Stimulated activated memory B cell treated with anti-CD40 and anti-IgM and Interleukin-4, amounts not matched to agents 10 μg/mL and 1 μg/mL and 100 μg/mL, for 72 hours (primary cell): ENCODE data around the gene SPATA20.

ENCODE experiments used
- ATAC-seq: fragments of 150-1000 bp; cut with Tn5 transposase; 2 replicates; pipeline ENCODE4 v1.10.0; 2021
- H3K27ac Mint-ChIP-seq: one replicate; pipeline ENCODE4 v1.8.0; 2022; ENCODE audit warnings: mild to moderate bottlenecking, mixed read lengths
- H3K27me3 Mint-ChIP-seq: one replicate; pipeline ENCODE4 v1.8.0; 2022; ENCODE audit warnings: mixed read lengths
- H3K36me3 Mint-ChIP-seq: one replicate; pipeline ENCODE4 v1.8.0; 2022; ENCODE audit warnings: mixed read lengths
- H3K4me1 Mint-ChIP-seq: one replicate; pipeline ENCODE4 v1.8.0; 2022; ENCODE audit warnings: mixed read lengths
- H3K4me3 Mint-ChIP-seq: one replicate; pipeline ENCODE4 v1.8.0; 2022; ENCODE audit warnings: mild to moderate bottlenecking, moderate library complexity, mixed read lengths
- H3K9me3 Mint-ChIP-seq: one replicate; pipeline ENCODE4 v1.8.0; 2022; ENCODE audit warnings: mixed read lengths

The SPATA20 gene

DNA sequence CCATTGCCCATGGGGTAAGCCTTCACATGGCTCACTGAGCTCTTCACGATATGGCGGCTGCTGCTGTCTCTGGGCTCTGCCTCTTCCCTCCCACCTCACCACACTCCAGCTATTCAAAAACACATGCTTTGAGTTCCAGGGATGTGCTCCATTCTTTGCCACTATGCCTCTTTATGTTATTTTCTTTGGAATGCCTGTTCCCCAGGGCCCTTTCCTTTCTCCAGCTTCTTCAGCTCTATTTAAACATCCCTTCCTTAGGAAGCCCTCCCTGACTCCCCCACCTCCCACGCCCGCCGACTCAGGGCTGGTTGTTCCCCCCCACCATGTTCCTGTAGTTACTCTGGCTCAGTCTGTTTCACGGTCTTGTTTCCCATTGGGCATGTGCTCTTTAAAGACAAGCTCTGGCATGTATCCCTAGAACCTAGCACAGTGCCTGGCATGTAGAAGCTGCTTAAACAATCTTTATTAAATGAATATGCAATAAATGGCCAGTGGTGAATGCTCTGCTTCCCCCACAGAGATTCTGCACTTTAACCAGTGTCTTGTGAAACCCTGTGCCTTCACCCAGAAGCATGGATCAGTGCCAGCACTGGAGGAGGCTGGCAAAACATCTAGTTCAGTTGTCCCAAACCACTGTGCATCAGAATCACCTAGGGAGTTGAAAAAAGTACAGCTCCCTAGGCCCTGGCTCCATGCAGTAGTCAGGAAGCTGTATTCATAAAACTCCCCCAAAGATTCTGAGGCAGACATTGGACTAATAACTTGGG is 31.9 kb upstream of the SPATA20 start:
- H3K27ac Mint-ChIP-seq = no peak overlapping the region
- H3K27me3 Mint-ChIP-seq = peaks cover 17% of the 10 kb centered on the region
- ATAC-seq = no peak
- no peak overlapping the region for H3K4me3 Mint-ChIP-seq
- H3K9me3 Mint-ChIP-seq = no peaks in the 10 kb centered on the region
- H3K36me3 Mint-ChIP-seq = no peaks in the 10 kb centered on the region
- peaks cover 11% of the 10 kb centered on the region for H3K4me1 Mint-ChIP-seq

DNA sequence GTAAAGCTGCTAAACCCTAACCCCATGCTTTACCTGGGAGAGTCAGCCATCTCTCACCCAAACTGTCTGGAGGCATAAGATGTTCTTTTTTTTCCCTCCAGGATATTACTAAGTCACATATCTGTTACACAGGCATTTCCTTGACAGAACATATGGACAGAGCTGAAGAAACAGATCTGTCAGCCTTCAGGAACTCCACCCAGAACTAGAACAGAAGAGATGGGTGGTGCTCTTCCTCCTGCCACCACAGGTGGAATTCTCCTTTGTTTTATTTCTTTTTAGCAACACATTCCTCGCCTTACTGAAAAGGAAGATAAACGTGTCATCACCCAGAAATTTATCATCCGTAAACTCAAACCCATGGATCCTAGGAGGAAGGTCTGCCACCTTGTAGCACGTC is 30.0 kb upstream of the SPATA20 start:
- Mint-ChIP-seq H3K27ac (no peak overlapping the region), H3K36me3 (no peaks in the 10 kb centered on the region), H3K4me3 (no peak overlapping the region), H3K4me1 (peaks cover under 1% of the 10 kb centered on the region), H3K9me3 (no peaks in the 10 kb centered on the region), H3K27me3 (peaks cover 8% of the 10 kb centered on the region)
- no peak for ATAC-seq

DNA sequence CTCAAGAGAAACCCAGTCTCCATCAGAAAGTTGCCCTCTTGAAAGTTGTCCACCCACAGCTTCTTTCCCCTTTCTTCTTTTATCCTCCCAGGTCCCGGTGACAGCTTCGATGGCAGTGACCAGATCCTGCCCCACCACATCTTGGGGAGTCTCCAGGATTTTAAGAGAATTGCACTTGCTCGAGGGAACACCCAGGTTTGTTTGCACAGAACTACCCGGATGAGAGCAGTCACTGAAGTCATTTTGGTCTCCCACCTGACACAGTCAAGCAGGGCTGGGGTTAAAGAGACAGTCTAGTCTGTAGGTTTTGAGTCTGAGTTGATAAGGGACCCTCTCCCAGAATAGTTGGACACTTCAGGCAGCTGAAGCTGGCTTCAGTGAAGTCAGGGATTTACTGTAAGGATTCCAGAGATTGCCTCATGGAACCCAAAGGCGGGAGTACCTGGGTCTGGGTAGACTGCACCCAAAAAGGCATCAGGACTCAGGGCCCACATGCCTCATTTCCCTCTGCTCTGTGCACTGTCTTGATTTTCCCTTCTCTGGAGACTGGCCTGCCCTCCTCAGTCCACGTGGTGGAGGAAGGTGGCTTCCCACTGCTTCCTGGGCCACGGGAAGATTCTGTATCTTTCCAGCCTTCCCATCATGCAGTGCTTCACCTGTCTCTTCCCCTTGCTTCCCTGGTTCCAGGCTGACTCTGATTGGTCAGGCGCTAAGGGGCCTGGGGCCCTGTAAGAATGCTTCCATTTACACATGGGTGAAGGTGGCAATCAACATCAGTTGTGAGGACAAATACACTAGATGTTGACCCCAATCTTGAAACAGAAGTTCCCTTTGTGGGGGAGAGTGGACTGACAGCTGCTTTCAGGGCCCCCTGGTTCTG is 29.2 kb upstream of the SPATA20 start:
- Mint-ChIP-seq H3K4me3 (no peak overlapping the region), H3K27me3 (peaks cover under 1% of the 10 kb centered on the region), H3K4me1 (no peaks in the 10 kb centered on the region), H3K9me3 (no peaks in the 10 kb centered on the region), H3K36me3 (no peaks in the 10 kb centered on the region), H3K27ac (no peak overlapping the region)
- no peak for ATAC-seq

DNA sequence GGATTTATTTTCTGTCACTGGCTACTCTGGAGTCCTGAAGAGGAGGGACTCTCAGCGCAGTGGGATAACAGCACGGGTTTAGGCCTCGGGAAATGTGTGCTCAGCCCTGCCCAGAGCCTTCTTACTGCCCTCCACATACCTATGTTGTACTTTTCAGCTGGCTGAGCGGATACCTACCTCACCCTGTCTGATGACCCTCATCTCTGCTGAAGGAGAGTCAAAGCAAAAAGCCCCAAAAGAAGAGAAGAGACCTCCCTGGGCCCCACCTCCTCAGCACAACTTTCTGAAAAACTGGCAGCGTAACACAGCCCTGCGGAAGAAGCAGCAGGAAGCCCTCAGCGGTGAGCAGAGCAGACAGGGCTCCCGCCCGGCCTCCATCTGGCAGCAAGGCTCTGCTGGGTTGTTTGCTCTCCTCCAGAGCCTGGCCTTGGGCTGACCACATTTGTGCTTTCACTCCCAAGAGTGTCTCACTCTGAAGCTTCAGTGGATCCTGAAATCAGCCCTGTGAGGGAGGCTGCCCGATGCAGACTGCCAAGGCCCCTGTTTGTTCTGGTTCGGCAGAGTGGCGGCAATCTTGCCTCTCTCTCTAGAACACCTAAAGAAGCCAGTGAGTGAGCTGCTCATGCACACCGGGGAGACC is 28.5 kb upstream of the SPATA20 start:
- ATAC-seq = no peak
- Mint-ChIP-seq H3K9me3 (no peaks in the 10 kb centered on the region), H3K4me3 (no peak overlapping the region), H3K27me3 (no peaks in the 10 kb centered on the region), H3K27ac (no peak overlapping the region), H3K36me3 (no peaks in the 10 kb centered on the region), H3K4me1 (no peaks in the 10 kb centered on the region)

DNA sequence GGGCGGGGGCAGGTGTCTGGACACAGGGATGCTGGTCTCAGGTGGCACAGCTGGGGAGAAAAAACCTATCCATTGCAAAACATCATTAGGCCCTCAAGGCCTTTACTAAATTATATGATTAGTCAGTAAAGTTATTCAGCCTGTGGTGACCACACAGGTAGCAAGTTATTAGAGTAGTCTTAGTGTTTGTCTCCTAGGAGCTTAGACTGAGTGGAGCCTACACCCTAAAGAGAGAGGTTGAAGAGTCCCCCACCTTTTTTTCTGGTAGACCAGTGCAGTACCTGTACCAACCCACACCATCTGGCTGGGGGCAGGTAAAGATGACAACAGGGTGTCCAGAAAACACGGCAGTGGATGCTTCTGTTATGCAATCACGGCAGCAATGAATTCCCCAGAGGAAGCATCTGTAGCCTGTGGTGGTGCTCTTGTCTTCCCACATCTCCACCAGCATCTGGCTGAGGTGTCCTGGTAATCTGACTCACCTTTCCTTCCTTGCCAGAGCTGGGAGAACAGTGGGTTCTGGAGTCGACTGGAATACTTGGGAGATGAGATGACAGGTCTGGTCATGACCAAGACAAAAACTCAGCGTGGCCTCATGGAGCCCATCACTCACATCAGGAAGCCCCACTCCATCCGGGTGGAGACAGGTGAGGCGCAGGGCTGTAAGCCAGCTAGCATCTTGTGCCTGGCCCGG is 27.7 kb upstream of the SPATA20 start:
- H3K9me3 Mint-ChIP-seq = no peaks in the 10 kb centered on the region
- H3K27me3 Mint-ChIP-seq = no peaks in the 10 kb centered on the region
- H3K27ac Mint-ChIP-seq = no peak overlapping the region
- H3K4me3 Mint-ChIP-seq = no peak overlapping the region
- ATAC-seq = no peak
- H3K36me3 Mint-ChIP-seq = no peaks in the 10 kb centered on the region
- no peaks in the 10 kb centered on the region for H3K4me1 Mint-ChIP-seq

DNA sequence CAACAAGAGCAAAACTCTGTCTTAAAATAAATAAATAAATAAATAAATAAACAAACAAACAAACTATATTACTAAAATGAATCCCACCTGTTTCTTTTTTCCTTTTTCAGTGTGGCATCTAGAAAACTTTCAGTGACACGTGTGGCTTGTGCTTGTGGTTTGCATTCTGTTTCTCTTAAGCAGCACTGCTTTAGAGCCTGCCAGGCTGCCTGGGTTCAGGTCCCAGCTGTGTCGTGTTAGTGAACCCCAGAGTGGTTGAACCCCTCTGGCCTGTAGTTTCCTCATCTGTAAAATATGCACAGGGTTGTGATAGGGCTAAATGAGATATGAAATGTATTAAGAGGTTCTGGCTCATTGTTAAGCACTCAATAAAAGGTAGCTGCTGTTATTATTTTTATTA is 26.5 kb upstream of the SPATA20 start:
- Mint-ChIP-seq H3K27ac (no peak overlapping the region), H3K36me3 (no peaks in the 10 kb centered on the region), H3K27me3 (no peaks in the 10 kb centered on the region), H3K4me3 (no peak overlapping the region), H3K9me3 (no peaks in the 10 kb centered on the region), H3K4me1 (no peaks in the 10 kb centered on the region)
- no peak for ATAC-seq

DNA sequence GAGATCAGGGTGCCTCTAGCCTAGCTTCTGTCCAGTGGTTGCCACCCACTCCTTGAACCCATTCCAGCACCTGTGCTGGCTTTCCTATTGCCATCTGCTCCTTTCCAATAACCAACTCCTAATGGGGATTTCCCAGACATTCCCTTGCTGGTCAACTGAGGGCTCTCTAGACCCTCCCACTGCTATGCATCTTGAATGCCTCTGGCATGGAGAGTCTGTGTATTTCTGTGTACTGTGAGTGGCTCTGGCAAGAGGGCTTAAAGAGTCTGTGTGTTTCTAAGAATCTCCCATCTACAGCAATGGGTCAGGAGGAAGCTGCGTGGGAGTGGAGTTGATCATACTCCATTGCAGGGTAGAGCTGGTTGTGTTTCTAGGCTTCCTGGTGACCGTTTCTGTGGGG is 25.5 kb upstream of the SPATA20 start:
- H3K27me3 Mint-ChIP-seq = no peaks in the 10 kb centered on the region
- H3K4me3 Mint-ChIP-seq = no peak overlapping the region
- no peaks in the 10 kb centered on the region for H3K36me3 Mint-ChIP-seq
- H3K9me3 Mint-ChIP-seq = no peaks in the 10 kb centered on the region
- no peak for ATAC-seq
- H3K4me1 Mint-ChIP-seq = no peaks in the 10 kb centered on the region
- H3K27ac Mint-ChIP-seq = no peak overlapping the region

DNA sequence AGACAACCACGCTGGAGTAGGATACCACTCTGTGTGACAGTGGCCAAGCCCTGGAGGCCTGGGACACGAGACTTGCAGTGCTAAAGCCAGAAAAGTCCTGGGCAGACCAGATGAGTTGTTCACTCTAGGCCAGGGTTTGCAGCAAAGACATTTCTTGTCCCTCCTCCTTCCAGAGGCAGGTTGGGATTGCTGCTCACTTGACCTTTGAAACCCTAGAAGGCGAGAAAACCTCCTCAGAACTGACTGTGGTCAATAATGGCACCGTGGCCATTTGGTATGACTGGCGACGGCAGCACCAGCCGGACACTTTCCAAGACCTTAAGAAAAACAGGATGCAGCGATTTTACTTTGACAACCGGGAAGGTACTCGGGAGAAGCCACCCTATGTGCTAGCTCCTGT is 24.2 kb upstream of the SPATA20 start:
- Mint-ChIP-seq H3K4me1 (no peaks in the 10 kb centered on the region), H3K27me3 (peaks cover 2% of the 10 kb centered on the region), H3K4me3 (no peak overlapping the region)

DNA sequence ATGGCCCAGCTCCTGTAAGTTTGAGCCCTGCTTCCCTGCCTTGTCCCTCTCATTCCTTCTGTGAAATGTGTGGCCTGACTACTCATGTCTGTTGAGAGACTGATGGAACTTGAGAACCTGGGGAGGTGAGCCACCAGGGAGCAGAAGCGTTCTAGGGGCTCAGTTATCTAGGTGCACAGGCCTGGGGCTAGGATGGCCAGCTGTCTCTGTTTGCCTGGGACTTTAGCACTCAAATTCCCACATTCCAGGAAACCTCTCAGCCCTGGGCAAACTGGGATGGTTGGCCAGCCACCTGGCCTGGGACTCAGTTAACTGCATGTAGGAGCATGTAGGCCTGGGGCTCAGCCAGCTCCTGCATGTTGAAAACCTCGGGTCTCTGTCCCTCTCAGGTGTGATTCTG is 23.8 kb upstream of the SPATA20 start:
- Mint-ChIP-seq H3K36me3 (no peaks in the 10 kb centered on the region), H3K4me1 (no peaks in the 10 kb centered on the region), H3K9me3 (no peaks in the 10 kb centered on the region), H3K27ac (no peak overlapping the region), H3K27me3 (peaks cover 6% of the 10 kb centered on the region), H3K4me3 (no peak overlapping the region)
- no peak for ATAC-seq

More for the DNA sequence above, 24.2 kb upstream of the SPATA20 start:
- Mint-ChIP-seq H3K36me3 (no peaks in the 10 kb centered on the region), H3K9me3 (no peaks in the 10 kb centered on the region), H3K27ac (no peak overlapping the region)
- no peak for ATAC-seq

DNA sequence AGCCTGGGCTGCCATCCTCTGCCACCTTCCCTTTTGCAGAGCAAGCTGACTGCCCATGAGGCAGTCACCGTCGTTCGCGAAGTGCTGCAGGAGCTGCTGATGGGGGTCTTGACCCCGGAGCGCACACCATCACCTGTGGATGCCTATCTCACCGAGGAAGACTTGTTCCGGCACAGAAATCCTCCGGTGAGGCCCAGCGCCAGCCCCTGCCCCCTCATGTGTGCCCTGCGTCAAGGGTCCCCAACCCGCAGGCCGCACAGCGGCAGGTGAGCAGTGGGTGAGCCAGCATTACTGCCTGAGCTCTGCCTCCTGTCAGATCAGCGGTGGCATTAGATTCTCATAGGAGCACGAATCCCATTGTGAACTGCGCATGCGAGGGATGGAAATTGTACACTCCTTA is 22.1 kb upstream of the SPATA20 start:
- H3K4me3 Mint-ChIP-seq = no peak overlapping the region
- ATAC-seq = no peak
- no peaks in the 10 kb centered on the region for H3K9me3 Mint-ChIP-seq
- no peaks in the 10 kb centered on the region for H3K36me3 Mint-ChIP-seq
- no peaks in the 10 kb centered on the region for H3K4me1 Mint-ChIP-seq
- peaks cover 22% of the 10 kb centered on the region for H3K27me3 Mint-ChIP-seq
- no peak overlapping the region for H3K27ac Mint-ChIP-seq

DNA sequence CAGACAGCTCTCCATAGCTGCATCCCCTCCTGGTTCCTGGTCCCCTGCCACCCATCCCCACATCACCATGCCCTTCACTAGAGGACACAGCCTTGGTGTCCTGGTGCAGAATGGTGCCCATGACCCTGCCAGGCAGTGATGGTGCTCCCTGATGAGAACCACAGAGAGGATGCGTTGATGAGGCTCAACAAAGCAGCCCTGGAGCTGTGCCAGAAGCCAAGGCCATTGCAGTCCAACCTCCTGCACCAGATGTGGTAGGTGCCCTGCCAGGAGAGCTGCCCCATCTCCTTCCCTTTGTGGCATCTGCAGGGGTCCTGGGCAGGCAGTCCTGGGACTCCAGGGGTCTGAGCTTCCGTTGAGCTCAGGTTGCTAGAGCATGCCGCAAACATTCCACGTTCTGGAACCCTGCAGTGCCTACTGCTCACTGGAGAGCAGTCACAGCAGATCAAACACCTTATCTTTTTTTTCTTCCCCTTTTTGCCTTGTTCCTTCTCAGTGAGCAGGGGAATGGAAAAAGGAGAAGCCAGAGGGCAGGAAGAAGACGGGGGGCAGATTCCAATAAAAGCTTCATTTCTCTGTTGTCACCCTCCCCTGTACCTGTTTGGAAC is 19.7 kb upstream of the SPATA20 start:
- Mint-ChIP-seq H3K9me3 (no peaks in the 10 kb centered on the region), H3K4me1 (no peaks in the 10 kb centered on the region), H3K36me3 (no peaks in the 10 kb centered on the region), H3K27me3 (peaks cover 45% of the 10 kb centered on the region), H3K27ac (no peak overlapping the region), H3K4me3 (no peak overlapping the region)
- ATAC-seq = no peak

DNA sequence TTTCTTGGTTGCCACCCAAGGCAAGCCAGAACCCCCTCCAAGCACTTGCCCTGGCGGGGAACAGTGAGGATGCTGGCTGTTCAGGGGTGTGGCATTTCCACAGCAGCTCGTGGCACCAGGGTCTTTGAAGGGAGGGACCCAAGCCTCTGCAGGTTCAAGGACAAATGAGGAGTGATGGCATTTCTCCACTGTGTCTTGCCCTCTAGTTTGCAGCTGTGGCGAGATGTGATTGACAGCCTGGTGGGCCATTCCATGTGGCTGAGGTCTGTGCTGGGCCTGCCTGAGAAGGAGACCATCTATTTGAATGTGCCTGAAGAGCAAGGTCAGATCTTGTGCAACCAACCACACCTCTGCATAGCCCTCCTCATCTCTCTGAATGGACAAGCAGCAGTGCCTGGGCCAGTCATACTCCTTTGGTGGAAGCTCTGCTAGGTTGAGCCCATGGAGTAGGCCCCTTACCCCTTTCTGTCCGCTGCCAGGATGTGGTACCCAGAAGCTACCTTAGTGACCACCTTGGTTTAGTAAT is 19.0 kb upstream of the SPATA20 start:
- no peak overlapping the region for H3K4me3 Mint-ChIP-seq
- no peaks in the 10 kb centered on the region for H3K9me3 Mint-ChIP-seq
- no peak for ATAC-seq
- peaks cover 53% of the 10 kb centered on the region for H3K27me3 Mint-ChIP-seq
- no peaks in the 10 kb centered on the region for H3K4me1 Mint-ChIP-seq
- H3K36me3 Mint-ChIP-seq = no peaks in the 10 kb centered on the region
- no peak overlapping the region for H3K27ac Mint-ChIP-seq

DNA sequence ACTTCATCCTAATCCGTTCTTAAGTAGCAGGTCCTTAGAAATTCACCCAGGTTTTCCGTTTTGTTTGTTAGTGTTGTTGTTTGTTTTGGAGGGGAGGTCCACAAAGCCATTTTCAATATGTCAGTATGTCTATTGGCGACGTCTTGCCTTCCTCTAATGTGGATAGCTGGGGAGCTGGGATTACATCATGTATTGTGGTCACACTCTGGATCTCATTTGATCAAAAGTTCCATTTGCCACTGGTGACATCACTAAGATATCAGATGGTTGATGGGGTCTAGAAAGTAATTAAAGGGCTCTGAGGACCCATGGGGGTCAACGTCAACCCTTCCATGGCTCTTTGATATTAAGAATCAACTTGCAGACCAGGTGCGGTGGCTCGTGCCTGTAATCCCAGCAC is 17.1 kb upstream of the SPATA20 start:
- Mint-ChIP-seq H3K27ac (no peak overlapping the region), H3K4me1 (peaks cover 12% of the 10 kb centered on the region), H3K36me3 (no peaks in the 10 kb centered on the region), H3K27me3 (peaks cover 71% of the 10 kb centered on the region), H3K9me3 (no peaks in the 10 kb centered on the region), H3K4me3 (no peak overlapping the region)
- ATAC-seq = no peak

DNA sequence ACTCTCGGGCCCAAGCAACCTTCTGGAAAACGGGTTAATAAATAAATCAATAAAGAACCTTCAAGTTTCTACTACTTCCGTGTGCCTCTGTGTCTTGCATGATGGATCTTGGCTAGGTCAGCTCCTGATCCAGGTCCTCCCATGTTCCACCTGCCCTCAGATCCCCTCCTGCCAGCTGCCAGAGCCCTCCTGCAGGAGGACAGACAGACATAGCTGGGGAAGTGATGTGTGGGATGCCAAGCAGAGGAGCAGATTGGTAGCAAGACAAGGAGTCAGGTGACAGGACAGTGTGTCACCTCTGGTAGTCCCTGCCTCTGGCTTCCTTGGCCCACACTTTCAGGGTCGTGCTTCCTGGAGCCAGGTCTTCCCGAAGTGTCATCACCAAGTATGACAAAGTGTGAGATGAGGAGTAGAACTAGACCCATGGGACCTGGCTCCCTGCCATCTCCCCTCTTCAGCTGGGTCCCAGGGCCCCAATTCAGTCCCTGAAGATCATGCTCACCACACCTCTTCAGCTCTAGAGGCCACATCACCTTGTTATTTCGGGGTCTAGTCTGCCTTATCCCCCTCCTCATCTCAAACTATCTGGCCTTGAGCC is 15.4 kb upstream of the SPATA20 start:
- Mint-ChIP-seq H3K9me3 (no peaks in the 10 kb centered on the region), H3K27ac (no peak overlapping the region), H3K4me3 (no peak overlapping the region), H3K27me3 (peaks cover 88% of the 10 kb centered on the region), H3K36me3 (no peaks in the 10 kb centered on the region), H3K4me1 (peaks cover 12% of the 10 kb centered on the region)
- no peak for ATAC-seq
